ENCODE results near the gene ANKRD63. TPM values are rescaled to one million over a fixed set of nuclear protein-coding genes. Genes with fewer than 3 reads are reported as not detected.

The ANKRD63 gene
- total and polyA plus RNA-seq, 4 donors = not detected

- 94% methylated on average over 8 of the region's 8 CpGs for WGBS
- no peak for DNase-seq (ENCODE audit: low spot score)
- Histone ChIP-seq H3K27ac (ENCODE audit: low read depth in 1 of 2, low read length in 2 of 2) (no peak overlapping the region), H3K9ac (ENCODE audit: low read depth in 1 of 2, low read length in 2 of 2) (no peak overlapping the region), H3K36me3 (ENCODE audit: control insufficient read depth in 4 of 4, insufficient read depth in 3 of 4, low read depth in 1 of 4, low read length in 3 of 4) (no peaks in the 10 kb centered on the region), H3K27me3 (ENCODE audit: control insufficient read depth in 4 of 4, insufficient read depth in 4 of 4, low read length in 3 of 4) (no peaks in the 10 kb centered on the region), H3K4me1 (ENCODE audit: control insufficient read depth in 4 of 4, insufficient read depth in 4 of 4, low read length in 3 of 4) (no peaks in the 10 kb centered on the region), H3K9me3 (ENCODE audit: control insufficient read depth in 4 of 4, low read length in 3 of 4) (no peaks in the 10 kb centered on the region), H3K4me3 (ENCODE audit: low read depth in 1 of 3, low read length in 3 of 3) (no peak overlapping the region)
- TF ChIP-seq REST (IDR thresholded peaks at IDR 0.05) = no peak
- TF ChIP-seq TAF1 (conservative IDR thresholded peaks at IDR 0.05) = no peak
- TF ChIP-seq ZBTB33 (IDR thresholded peaks at IDR 0.05) = no peak
- no peak for TF ChIP-seq ATF3 (IDR thresholded peaks at IDR 0.05)
- no peak for TF ChIP-seq GABPA (IDR thresholded peaks at IDR 0.05 in 1 of 2, conservative IDR thresholded peaks at IDR 0.05 in 1 of 2)
- no peak for TF ChIP-seq JUND (IDR thresholded peaks at IDR 0.05)
- no peak for TF ChIP-seq HNF4A (conservative IDR thresholded peaks at IDR 0.05)
- TF ChIP-seq HNF4G (IDR thresholded peaks at IDR 0.05) = no peak
- TF ChIP-seq RAD21 (IDR thresholded peaks at IDR 0.05) = no peak
- TF ChIP-seq YY1 (IDR thresholded peaks at IDR 0.05) = no peak
- no peak for TF ChIP-seq NR2F2 (IDR thresholded peaks at IDR 0.05)
- TF ChIP-seq FOXA2 (IDR thresholded peaks at IDR 0.05) = no peak
- no peak for TF ChIP-seq MAX (IDR thresholded peaks at IDR 0.05)
- no peak for TF ChIP-seq SP1 (IDR thresholded peaks at IDR 0.05)
- TF ChIP-seq FOXA1 (IDR thresholded peaks at IDR 0.05) = no peak
- no peak for TF ChIP-seq EGR1 (IDR thresholded peaks at IDR 0.05; ENCODE audit: low read depth in 2 of 2)
- no peak for TF ChIP-seq CTCF (IDR thresholded peaks at IDR 0.05; ENCODE audit: low read depth, low read length, missing input control)
Measured at GRCh38 chr15:40246496-40247280, 36.2 kb downstream of the ANKRD63 start.
